NCI-H146 treated with DMSO at 0.1 percent for 48 hours (cell line): ENCODE measurements around the gene TPGS2.

Source experiments
- DNase-seq: peaks from one replicate; lab custom pipeline; 2025; ENCODE audit not compliant: unreplicated experiment; lab: John Stamatoyannopoulos, UW

Gene TPGS2

DNA sequence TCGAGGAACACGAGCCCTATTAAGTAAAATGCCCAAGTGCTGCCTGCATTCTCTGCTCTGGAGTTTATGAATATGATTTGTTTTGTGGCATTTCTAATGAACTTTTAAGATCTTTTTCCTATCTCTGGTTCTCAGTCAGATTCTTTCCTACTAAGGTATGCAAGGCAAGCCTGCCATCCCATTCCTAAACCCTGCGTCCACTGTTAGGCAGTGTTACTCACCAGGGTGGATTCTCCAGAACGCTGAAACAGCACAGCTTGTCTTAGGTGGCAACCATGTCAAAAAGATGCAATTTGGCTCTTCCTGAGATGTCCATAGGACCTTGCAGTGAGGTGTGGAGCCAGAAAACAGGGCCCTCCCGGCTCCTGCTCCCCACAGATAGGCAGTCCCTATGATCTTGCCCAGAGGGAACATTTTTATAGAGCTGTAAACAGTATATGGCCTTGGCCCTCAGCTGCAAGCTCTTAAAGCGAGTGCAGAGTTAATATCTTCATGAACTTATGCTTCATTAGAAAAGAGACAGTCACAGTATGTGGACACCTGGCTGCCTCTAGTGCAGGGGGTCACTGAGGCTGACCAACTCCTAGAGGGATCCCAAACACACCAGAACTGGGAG, 84.4 kb downstream of the TPGS2 start:
- DNase-seq = no peak
